ENCODE results near the gene CWF19L1. TPM values are rescaled to one million over a fixed set of nuclear protein-coding genes. Genes with fewer than 3 reads are reported as not detected.
"Not testable (repeated sequence)": the region's sequence is repeated elsewhere in the genome, so short reads cannot be mapped to it uniquely, and the experiment has no call there.

Gene CWF19L1
- total RNA-seq, 1 donor from 2014 or later, result 25.0 TPM

DNA sequence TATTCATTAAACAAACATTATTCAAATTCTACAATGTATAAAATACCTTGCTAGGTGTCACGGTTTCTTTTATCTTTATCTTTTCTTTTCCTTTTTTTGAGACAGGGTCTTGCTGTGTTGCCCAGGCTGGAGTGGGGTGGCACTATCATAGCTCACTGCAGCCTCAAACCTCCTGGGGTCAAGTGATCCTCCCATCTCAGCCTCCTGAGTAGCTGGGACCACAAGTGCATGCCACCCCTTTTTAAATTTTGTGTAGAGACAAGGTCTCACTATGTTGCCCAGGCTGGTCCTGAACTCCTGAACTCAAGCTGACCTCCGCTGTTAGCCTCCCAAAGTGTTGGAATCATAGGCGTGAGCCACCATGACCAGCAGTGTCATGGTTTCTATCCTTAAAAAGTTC, 37.0 kb upstream of the CWF19L1 start:
- H3K27me3 ChIP-seq (ENCODE audit: control insufficient read depth, insufficient read depth, low read length), result peaks cover 1% of the 10 kb centered on the region
- TF ChIP-seq, protein P1, sequence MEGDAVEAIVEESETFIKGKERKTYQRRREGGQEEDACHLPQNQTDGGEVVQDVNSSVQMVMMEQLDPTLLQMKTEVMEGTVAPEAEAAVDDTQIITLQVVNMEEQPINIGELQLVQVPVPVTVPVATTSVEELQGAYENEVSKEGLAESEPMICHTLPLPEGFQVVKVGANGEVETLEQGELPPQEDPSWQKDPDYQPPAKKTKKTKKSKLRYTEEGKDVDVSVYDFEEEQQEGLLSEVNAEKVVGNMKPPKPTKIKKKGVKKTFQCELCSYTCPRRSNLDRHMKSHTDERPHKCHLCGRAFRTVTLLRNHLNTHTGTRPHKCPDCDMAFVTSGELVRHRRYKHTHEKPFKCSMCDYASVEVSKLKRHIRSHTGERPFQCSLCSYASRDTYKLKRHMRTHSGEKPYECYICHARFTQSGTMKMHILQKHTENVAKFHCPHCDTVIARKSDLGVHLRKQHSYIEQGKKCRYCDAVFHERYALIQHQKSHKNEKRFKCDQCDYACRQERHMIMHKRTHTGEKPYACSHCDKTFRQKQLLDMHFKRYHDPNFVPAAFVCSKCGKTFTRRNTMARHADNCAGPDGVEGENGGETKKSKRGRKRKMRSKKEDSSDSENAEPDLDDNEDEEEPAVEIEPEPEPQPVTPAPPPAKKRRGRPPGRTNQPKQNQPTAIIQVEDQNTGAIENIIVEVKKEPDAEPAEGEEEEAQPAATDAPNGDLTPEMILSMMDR (IDR thresholded peaks at IDR 0.05; ENCODE audit: insufficient read depth, low read length, severe bottlenecking), result no peak
- no peaks in the 10 kb centered on the region for H3K36me3 ChIP-seq (ENCODE audit: control insufficient read depth, insufficient read depth, low read length)
- no peak for DNase-seq (ENCODE audit: low read depth)
- H3K4me3 ChIP-seq (ENCODE audit: low read depth, low read length), result no peak overlapping the region
- no peak for FAIRE-seq

DNA sequence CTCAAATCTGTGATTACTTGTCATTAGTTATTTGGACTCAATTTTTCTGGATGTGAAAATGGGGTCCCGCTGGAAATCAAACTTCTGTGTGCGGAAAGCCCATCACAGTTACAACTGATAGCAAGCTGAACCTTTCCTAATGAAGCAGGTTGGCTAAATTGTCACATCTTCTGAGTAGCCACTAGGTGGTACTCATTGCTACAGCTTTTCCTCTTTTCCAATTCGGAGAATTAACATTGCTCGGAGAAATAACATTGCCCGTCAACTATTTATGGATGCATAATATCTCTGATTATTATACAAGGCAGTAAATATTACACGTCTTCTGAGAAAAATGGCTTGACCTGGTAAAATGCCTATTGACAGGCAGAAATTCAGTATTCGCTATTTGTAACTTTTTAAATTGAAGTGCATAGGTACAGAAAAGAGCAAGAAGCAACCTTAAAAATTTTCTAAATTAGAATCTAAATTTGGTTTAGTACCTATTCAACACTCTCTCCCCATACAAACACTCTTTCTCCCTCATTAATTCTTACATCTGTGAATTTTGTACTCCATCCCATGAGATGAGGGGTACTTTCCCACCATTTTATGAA, 36.4 kb upstream of the CWF19L1 start:
- DNase-seq (ENCODE audit: low read depth) (peak; percentile 44), FAIRE-seq (no peak)
- peaks cover 1% of the 10 kb centered on the region for H3K27me3 ChIP-seq (ENCODE audit: control insufficient read depth, insufficient read depth, low read length)
- TF ChIP-seq, protein P1 (IDR thresholded peaks at IDR 0.05; ENCODE audit: insufficient read depth, low read length, severe bottlenecking), result peak; percentile 61
- H3K36me3 ChIP-seq (ENCODE audit: control insufficient read depth, insufficient read depth, low read length), result no peaks in the 10 kb centered on the region
- no peak overlapping the region for H3K4me3 ChIP-seq (ENCODE audit: low read depth, low read length)

DNA sequence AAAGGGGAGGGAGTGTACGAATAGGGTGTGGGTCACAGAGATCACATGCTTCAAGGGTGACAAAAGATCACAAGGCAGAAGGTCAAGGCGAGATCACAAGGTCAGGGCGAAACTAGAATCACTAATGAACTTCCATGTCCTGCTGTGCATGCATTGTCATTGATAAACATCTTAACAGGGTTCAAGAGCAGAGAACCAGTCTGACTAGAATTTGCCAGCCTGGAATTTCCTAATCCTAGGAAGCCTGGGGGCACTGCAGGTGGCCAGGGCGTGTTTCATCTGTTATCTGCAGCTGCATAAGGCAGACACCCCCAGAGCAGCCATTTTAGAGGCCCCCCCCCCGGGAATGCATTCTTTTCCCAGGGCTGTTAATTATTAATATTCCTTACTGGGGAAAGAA, 33.7 kb upstream of the CWF19L1 start:
- H3K27me3 ChIP-seq (ENCODE audit: control insufficient read depth, insufficient read depth, low read length); FAIRE-seq; H3K4me3 ChIP-seq (ENCODE audit: low read depth, low read length); DNase-seq (ENCODE audit: low read depth); H3K36me3 ChIP-seq (ENCODE audit: control insufficient read depth, insufficient read depth, low read length): not testable (repeated sequence)

DNA sequence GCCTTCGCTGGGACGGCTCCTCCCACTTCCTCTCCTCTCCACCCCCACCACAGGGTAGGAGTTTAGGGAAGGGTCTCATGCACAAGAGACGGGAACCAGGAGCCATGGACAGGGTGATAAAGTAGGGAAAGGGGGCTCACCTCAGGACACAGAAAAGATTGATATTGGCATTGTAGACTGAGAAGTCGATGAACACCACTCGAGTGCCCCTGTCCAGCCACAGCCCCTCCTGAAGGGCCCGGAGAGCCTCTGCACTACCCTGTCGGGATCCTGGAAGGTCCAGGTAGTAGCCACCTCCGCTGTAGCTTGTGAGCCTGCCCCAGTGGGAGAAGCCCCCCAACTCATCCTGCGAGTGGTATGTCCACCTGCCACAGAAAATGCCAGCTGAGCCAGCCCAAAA, 29.8 kb upstream of the CWF19L1 start:
- FAIRE-seq (no peak), DNase-seq (ENCODE audit: low read depth) (no peak)
- H3K27me3 ChIP-seq (ENCODE audit: control insufficient read depth, insufficient read depth, low read length), result peaks cover 2% of the 10 kb centered on the region
- H3K36me3 ChIP-seq (ENCODE audit: control insufficient read depth, insufficient read depth, low read length), result no peaks in the 10 kb centered on the region
- no peak overlapping the region for H3K4me3 ChIP-seq (ENCODE audit: low read depth, low read length)
- TF ChIP-seq, protein P1 (IDR thresholded peaks at IDR 0.05; ENCODE audit: insufficient read depth, low read length, severe bottlenecking), result no peak

DNA sequence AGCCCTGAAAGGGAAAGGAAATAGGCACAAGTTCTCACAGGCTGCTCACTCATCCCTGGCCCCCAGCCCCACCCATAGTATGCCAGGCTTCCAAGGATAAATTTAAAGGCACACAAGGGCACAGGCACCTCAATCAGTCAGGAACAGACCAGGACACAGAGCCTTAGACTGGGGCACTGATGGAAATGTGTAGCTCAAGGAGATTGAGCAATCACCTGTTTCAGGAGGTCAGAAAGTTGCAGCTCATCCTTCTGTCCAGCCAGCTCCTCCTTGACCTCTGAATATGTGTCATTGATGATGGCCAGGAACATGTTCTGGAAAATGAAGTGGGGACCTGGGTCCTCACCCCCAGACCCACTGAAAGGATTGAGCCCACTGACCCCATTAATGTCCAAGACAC, 25.6 kb upstream of the CWF19L1 start:
- no peak for DNase-seq (ENCODE audit: low read depth)

DNA sequence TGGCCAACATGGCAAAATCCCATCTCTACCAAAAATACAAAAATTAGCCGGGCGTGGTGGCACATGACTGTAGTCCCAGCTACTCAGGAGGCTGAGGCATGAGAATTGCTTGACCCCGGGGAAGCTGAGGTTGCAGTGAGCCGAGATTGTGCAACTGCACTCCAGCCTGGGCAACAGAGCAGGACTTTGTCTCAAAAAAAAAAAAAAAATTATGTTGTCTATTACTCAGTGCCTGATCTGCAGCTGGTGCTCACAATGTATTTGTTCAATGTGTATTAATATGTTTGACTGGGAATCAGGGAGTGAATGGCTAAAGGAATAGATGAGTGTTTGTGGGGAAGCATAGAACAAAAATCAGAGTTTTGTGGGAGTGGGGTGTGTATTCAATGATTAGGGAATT, 24.9 kb upstream of the CWF19L1 start:
- not testable (repeated sequence) for FAIRE-seq; DNase-seq (ENCODE audit: low read depth); H3K4me3 ChIP-seq (ENCODE audit: low read depth, low read length)

More for the DNA sequence above, 25.6 kb upstream of the CWF19L1 start:
- no peak overlapping the region for H3K4me3 ChIP-seq (ENCODE audit: low read depth, low read length)
- no peaks in the 10 kb centered on the region for H3K36me3 ChIP-seq (ENCODE audit: control insufficient read depth, insufficient read depth, low read length)
- FAIRE-seq, result no peak
- H3K27me3 ChIP-seq (ENCODE audit: control insufficient read depth, insufficient read depth, low read length), result peaks cover 2% of the 10 kb centered on the region
- TF ChIP-seq, protein P1 (IDR thresholded peaks at IDR 0.05; ENCODE audit: insufficient read depth, low read length, severe bottlenecking), result no peak

DNA sequence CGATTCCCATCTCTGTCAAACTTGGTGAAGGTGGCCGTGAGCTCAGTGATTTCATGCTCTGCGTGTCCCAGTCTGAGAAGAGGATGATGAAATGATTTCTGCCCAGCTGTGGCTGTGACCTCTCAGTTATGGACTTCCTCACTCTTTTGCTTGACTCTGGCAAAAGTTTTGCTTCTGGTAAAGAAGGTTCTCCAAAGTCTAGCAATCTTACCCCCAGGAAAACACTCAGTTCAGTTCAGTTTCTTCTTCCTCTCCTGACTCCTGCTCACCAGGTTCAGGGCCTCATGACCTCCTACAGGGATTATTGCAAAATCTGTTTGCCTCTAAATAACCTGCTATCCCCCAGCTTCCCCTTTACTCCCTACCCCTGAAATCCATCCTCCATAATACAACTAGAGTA, 23.9 kb upstream of the CWF19L1 start:
- TF ChIP-seq, protein P1 (IDR thresholded peaks at IDR 0.05; ENCODE audit: insufficient read depth, low read length, severe bottlenecking), result no peak
- Histone ChIP-seq H3K36me3 (ENCODE audit: control insufficient read depth, insufficient read depth, low read length) (no peaks in the 10 kb centered on the region), H3K4me3 (ENCODE audit: low read depth, low read length) (no peak overlapping the region), H3K27me3 (ENCODE audit: control insufficient read depth, insufficient read depth, low read length) (peaks cover 2% of the 10 kb centered on the region)
- DNase-seq (ENCODE audit: low read depth) (no peak), FAIRE-seq (no peak)

More for the DNA sequence above, 24.9 kb upstream of the CWF19L1 start:
- not testable (repeated sequence) for H3K36me3 ChIP-seq (ENCODE audit: control insufficient read depth, insufficient read depth, low read length); H3K27me3 ChIP-seq (ENCODE audit: control insufficient read depth, insufficient read depth, low read length)

All from bronchial epithelial cell (primary cell).